ENCODE results near the gene CPNE9. TPM values are rescaled to one million over a fixed set of nuclear protein-coding genes. Genes with fewer than 3 reads are reported as not detected.
A peak's percentile ranks its signal among the peaks of the same experiment; 100 is the strongest.

The CPNE9 gene
- total and polyA plus RNA-seq, 2 of the 13 experiments (the other 11 are each of a cell fraction or from before 2014, with no cell fraction given), result 0.20 TPM; not detected in 1

GRCh38 chr3:9770276-9770812 lies 66.7 kb downstream of the CPNE9 start (continued):
- TF ChIP-seq AHDC1 (CRISPR knock-in tag; IDR thresholded peaks at IDR 0.05; ENCODE audit: borderline replicate concordance) (no peak), KDM1A (CRISPR knock-in tag; IDR thresholded peaks at IDR 0.05) (peak; percentile 79; the same call in 1 of the 2 replicates), STAT6 (CRISPR knock-in tag; IDR thresholded peaks at IDR 0.05; ENCODE audit: borderline replicate concordance) (no peak), LCORL (IDR thresholded peaks at IDR 0.05) (no peak), LCORL (CRISPR knock-in tag; IDR thresholded peaks at IDR 0.05) (peak; percentile 79), ZNF280B (CRISPR knock-in tag; IDR thresholded peaks at IDR 0.05; ENCODE audit: borderline replicate concordance) (no peak), ZBTB8A (CRISPR knock-in tag; IDR thresholded peaks at IDR 0.05; ENCODE audit: borderline replicate concordance, low read depth) (no peak), ASH2L (IDR thresholded peaks at IDR 0.05; ENCODE audit: insufficient read length, low read depth, low read length) (peak; percentile 38), CENPT (CRISPR knock-in tag; IDR thresholded peaks at IDR 0.05; ENCODE audit: low read depth) (no peak), NR2F1 (CRISPR knock-in tag; IDR thresholded peaks at IDR 0.05) (peak; percentile 41 to 54; a peak in 2 of 4 replicates), CEBPB (IDR thresholded peaks at IDR 0.05; ENCODE audit: borderline replicate concordance, low read depth, low read length) (peak; percentile 51; the same call in 1 of the 2 replicates), WIZ (CRISPR knock-in tag; IDR thresholded peaks at IDR 0.05) (0 out of 2 replicates have a peak, but pooled peaks have one; percentile 13), TOE1 (CRISPR knock-in tag; IDR thresholded peaks at IDR 0.05) (no peak), PAXIP1 (CRISPR knock-in tag; conservative IDR thresholded peaks at IDR 0.05) (peak; percentile 85), ATRX (CRISPR knock-in tag; IDR thresholded peaks at IDR 0.05; ENCODE audit: borderline replicate concordance) (no peak)

All from HepG2 (cell line).